ENCODE measurements around the gene ARID1B.

ARID1B gene

DNA sequence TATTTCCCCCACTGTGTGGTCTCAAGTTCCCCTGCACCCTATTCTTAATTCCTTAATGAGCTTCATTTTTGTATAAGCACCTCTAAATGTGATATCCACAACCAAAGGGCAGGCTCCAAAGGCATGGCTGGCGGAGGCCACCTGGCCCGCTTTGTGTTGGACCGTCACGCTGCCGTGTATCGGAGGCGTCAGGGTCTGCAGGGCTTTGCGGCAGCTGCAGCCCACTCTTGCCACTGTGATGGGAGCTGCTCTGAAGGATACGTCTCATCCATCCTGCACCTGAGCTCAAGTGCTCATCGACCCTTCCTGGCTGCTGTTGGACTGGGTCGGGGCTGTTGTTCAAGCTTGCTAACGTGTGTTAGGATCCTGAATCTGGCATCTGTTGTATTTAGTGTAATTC is 177.6 kb downstream of the ARID1B start:
- in situ Hi-C loops (cut with MboI; ENCODE audit: low sequenced_read_pairs) = no loop called here

DNA sequence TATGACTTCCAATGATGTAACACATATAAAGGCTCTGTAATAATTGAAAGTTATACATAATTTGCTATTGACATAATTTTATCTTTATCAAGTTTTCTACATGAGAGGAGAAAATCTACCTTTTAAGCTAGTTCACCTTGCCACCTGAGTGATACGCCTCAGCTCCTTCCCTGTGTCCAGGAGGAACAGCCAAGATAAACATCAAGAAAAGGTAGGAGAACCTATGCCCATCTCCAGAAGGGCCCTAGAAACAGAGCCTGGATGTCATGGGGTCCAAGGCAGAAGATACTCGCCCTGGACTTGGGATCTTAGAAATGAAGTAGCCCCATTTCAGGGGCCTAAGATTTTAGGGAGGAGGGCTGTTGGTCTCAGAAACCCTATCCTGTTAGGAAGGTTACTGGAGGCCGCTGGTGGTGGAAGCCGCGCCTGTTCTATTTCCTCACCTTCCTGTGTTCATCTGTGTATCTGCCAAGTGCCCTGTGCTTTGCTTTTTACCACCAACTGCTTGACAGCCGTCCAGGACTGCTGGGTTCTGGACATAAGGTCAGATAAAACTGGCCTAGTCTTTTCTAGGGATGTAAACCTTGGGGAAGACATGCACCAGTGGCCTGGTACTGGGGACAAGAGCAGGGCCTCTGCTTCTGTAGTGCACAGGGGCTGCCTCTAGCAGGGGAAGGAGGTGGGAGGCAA is 178.5 kb downstream of the ARID1B start:
- in situ Hi-C loops (cut with MboI; ENCODE audit: low sequenced_read_pairs) = no loop called here

DNA sequence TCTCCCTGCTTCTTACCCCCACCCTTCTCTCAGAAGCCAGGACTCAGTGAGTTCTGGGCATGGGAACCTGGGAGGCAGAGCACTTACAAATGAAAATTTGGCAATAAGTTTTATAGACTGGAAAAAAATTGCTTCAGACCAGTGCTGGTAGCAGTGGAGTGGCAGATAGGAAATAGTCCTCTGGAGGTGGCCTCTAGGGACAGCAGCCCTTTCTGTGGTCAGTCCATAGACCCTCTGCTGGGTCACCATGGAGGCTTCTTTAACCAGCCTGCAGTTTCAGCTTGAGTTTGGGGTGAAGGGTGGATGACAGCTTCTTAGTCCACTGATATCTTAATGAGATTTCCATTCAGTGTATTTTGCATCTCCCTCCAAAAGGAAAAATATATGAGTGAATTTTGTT is 179.1 kb downstream of the ARID1B start:
- in situ Hi-C loops (cut with MboI; ENCODE audit: low sequenced_read_pairs) = no loop called here

DNA sequence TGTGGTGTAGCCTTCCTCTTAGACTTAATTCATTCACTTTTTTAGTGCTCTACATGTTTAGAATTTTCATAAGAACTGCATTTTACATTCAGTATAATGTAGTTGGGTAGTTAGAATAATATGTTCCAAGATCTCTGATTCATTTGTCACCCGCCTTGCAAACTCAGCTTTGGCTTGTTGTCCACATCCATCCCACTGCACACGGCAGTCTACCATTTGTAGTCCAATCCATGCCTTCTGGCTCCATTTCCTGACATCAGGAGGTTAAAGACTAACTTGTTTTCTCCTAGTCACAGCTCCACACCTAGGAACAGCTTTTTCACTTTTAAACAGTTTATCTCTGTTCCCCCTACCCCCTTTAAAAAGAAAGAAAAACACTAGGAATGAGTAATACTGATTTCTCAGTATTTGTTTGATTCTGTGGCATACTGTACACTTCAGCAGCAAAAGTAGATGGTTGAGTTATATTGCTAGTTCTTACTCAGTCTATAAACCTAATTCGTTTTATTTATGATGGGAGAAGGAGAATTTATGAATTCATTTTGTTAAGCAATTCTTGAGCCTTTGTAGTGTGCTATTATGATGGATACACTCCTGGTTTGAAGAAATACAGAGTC is 180.9 kb downstream of the ARID1B start:
- in situ Hi-C loops (cut with MboI; ENCODE audit: low sequenced_read_pairs) = no loop called here

DNA sequence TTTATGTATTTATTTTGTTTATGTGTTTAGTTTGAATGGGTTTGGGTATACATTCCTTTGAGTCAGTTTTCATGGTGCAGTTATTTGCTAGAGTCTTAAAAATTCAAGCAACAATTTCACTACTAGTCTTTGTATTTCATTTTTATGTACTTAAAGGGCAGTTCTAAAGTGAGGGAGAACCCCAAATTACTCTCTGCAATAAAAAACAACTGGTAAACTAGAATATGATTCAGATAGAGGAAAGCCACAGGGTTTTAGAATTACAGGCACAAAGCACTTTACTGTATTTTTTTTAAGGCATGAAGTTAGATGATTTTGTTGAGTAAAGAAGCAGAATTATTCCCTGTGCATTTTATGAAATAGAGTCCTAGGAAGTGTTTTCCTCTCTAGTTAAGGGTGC is 183.3 kb downstream of the ARID1B start:
- in situ Hi-C loops (cut with MboI; ENCODE audit: low sequenced_read_pairs) = no loop called here

DNA sequence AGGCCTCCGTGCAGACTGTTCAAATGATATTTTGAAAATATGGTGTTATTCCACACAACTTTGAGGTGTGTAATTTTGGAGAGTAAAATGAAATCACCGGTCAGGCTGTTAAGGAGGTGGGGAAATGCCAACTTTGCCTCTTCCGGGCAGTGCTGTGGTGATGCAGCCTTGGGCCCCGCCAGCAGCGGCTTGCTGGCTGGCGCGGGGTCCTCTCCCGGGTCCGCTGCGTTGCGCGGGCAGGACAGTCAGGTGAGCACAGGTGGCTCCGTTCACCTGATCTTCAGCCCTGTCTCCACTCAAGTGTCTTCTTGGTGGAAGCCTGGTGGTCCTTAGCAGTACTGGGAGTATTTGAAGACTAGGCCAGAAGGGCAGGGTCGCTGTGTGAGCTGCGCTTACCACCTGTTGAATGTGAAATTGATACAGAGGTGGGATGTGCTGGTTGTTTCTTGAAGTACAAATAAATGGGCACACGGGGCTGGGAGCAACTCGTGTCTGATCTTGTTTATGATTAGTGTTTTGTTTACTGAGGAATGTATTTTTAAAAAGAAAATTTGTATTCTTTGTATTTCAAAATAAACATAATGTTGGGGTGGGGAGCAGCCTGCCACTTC is 184.2 kb downstream of the ARID1B start:
- in situ Hi-C loops (cut with MboI; ENCODE audit: low sequenced_read_pairs) = no loop called here

DNA sequence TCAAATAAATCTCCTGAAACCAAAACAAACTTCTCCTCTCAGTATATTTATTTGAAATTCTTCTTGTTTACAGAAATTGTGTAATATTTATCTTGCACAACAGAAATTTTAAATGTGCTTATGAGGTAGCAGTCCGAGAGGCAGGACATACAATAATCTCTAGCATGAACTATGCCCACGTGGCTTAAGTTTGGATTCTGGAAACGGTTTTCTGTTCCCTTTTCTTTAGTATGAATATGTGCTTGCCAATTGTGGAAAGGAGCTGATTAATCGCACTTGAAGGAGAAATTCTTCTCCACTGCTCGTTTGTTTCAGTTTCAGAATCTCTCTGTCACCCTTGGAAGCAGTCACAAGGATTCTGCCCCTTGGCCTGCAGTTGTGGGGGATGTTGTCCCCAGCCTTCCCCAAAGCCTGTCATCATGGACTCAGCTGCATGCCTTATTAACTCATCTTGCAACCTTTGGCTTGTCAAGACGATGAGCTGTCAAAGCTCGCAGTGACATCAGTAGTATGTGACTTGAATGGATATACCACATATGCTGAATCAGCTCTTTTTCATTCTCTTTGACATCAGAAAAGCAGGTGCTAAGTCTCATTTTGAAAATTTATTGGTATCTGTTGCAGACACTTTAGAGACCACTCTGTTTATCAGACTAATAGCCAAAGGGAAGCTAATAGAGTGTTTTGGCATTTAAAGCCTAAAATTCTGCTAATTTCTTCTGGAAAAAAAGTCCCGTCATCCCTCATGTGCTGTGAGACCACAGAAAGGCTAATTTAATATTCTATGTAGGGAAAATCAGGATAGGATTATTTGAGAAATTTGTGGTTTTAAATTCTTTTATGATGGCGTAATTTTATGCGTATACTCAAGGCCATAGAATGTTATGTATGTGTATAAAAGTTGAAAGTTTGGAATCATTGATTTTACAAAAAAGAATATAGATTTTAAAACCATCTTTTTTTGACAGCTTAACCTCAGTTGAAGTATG is 186.8 kb downstream of the ARID1B start:
- in situ Hi-C loops (cut with MboI; ENCODE audit: low sequenced_read_pairs) = no loop called here

DNA sequence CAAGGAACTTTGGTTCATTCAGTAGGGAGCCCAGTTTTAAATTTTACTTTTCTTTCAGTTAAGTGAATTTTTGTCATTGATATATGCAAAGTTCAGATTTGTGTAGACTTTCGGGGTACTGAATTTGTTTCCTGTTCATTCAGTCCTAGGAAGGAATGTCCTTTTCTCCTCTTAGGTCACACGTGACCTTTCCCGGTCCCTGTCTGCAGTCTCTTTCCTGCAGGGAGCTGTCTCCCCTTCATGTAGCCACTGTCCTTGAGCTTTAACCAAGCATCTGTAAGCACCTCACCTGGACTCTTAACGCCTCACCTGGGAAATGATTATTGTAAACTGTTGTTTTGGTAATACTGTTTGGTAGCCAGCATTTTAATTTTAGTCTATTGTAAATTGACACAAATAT is 190.7 kb downstream of the ARID1B start:
- in situ Hi-C loops (cut with MboI; ENCODE audit: low sequenced_read_pairs) = no loop called here

DNA sequence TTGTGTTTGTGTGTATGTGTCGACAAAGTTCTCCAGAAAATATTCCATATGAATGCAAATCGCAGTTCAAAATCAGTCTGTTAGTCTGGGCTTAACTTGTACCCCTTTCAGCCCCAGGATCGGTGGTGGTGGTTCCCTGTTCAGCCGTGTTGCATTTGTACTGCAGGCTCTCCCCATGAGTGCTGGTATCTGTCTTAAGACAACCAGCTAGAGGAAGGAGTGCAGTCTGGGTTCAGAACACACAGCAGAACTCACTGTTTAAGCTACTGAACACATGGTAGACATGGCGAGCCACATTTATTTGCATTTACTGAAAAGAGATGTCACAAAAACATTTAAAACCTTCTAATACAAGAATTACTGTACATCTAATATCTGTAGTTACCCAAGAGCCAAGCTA is 192.1 kb downstream of the ARID1B start:
- in situ Hi-C loops (cut with MboI; ENCODE audit: low sequenced_read_pairs) = no loop called here

DNA sequence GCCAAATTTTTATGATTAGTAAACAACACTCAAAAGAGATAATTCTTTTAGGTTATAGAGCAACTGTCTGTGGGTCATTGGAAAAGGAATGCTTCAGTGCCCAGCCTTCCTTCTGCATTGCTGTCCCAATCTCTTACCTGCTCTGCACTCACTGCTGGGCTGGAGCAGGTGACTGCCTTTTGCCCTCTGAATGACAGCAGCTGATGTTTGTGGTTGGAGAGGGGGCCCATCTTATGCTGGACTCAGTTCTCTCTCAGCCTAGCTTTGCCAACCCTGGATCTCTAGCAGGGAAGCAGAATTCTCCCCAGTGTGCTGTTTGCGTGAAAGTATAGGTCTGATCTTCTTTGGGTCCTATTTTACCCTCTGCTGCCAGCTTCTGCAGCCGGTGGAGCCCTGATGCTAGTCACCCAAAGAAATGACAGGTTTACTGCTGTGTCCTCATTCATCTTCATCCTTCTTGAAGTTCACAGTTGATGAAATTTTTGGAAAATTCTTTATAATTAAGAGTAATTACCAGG is 193.5 kb downstream of the ARID1B start:
- in situ Hi-C loops (cut with MboI; ENCODE audit: low sequenced_read_pairs) = no loop called here

DNA sequence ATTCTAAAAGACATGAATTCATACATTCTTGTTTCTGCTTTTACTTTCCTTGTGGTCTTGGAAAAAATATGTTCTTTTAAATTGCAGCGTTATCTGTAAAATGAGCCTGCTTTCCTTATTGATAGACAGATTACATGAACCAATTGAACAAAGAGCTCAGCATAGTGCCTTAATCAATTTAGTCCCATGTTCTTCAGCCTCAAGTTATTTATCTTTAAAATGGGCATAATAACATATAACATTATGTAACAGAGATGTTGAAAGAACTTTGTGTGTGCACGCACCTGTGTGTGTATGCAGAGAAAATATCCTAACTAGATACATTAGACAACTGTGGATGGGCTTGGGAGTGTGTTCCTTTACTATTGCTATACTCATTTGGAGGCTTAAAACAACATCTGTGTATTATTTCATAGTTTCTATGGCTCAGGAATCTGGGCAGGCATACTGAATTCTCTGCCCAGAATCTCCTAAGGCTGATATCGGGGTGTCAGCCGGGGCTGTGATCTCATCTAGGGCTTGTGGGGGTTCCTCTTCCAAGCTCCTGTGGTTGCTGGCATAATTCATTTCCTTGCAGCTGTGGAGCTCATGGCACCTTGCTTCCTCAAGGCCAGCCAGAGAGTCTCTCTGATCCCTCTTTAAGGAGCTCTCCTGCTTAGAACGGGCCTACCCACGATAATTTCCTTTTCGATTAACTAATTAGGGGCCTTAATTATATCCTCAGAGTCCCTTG is 194.1 kb downstream of the ARID1B start:
- in situ Hi-C loops (cut with MboI; ENCODE audit: low sequenced_read_pairs) = no loop called here

DNA sequence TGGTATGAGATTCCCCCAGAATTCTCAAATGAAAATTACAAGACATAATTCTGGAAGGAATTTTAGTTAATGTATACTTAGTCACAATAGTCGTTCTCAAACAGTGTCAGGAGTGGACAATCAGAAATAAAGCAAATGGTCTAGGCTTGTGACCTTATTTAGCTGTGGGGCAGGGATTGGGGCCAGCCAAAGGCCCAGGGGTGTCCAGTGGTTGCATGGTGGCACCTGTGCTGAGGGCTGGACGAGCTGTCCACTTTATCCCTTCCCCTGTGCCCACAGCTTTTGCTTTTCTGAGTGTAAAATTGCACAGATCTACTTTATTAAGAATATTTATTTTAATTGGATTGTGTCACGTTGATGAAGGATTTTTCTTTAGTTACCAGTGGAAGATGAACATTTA is 195.0 kb downstream of the ARID1B start:
- in situ Hi-C loops (cut with MboI; ENCODE audit: low sequenced_read_pairs) = no loop called here

DNA sequence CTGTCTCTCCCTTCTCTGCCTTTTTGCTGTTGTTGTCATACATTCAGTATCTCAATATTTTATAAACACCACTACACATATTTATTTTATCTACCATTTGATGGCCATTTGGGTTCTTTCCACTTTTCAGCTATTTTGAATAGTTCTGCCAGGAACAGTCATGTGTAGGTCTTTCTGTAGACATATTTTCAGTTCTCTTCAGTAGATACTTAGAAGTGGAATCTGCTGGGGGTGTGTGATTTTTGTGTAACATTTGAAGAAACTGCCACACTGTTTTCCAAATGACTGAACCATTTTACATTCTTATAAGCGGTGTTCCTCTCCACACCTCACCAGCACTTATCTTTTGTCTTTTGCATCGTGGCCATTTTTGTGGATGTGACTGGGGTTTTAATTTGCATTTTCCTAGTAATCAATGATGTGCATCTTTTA is 197.7 kb downstream of the ARID1B start:
- in situ Hi-C loops (cut with MboI; ENCODE audit: low sequenced_read_pairs) = no loop called here

DNA sequence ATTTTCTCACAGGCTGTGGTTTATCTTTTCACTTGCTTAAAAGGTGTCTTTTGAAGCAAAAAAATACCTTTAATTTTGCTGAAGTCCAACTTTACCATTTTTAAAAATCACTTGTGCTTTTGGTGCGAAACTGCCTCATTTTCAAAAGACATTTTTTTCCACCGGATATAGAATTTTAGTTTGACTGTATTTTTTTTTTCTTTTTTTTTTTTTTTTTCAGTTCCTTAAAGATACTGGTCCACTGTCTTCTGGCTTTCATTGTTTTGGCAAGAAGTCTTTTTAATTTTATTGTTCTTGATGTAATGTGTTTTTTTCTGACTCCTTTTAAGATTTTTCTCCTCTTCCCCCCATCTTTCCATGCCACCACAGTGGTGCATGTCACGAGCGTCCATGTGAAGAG is 198.2 kb downstream of the ARID1B start:
- in situ Hi-C loops (cut with MboI; ENCODE audit: low sequenced_read_pairs) = no loop called here

DNA sequence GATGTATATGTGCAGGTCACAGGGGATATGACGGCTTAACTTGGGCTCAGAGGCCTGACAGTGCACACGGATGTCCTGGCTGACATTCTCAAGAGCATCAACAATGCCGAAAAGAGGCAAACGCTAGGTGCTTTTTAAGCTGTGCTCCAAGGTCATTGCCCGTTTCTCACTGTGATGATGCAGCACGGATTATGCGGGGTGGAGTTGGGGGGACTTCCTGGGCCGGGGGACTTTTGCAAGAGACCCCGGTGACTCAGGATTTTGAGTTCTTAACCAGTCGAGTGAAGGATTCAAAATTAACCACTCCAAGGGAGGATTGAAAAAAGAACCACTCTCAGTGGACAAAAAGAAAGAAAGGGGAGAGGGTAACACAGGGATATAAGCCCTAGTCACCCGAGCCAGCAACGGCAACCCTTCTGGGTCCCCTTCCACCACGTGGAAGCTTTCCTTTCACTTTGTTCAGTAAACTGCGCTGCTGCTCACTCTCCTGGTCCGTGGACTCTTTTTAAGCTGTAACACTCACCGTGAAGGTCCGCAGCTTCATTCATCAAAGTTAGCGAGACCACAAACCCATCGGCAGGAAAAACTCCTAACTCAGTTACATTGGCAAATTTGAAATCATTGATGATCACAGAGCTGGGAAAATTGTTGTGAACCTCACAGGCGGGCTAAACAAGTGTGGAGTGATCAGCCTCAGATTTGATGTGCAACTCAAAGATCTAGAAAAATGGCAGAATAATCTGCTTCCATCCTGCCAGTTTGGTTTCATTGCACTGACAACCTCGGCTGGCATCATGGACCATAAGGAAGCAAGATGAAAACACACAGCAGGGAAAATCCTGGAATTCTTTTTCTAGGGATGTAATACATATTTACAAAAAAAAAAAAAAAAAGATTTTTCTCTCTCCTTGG is 199.3 kb downstream of the ARID1B start:
- in situ Hi-C loops (cut with MboI; ENCODE audit: low sequenced_read_pairs) = no loop called here

DNA sequence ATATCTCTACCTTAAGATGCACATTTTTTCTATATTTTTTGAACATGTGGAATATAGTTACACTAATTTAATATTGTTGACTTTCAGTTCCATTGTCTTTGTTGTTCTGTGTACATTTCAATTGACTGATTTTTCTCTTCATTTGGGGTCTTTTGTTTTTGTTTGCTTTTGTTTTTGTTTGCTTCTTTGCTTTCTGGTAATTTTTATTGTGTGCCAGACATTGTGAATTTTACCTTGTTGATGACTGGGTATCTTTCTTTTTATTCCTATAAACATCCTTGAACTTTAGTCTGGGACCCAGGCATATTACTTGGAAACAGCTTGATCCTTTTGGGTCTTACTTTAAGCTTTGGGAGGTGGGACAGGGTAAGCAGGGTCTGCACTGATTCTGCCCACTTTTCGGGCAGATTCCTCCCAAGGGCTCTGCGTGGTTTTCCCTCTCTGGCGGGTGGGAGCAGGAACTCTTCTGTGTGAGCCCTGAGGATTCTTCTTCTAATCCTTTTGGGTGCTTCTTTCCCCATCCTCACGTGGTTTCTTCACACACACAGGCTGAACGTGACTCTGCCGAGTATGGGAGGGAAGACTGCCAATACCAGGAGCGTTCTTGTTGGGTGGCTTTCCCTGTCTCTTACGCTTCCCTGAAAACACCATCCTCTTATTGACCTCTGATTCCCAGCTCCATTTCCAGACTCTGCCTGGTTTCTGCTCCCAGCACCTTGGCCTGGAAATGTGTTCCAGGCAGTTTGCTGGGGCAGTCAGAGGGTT is 200.5 kb downstream of the ARID1B start:
- in situ Hi-C loops (cut with MboI; ENCODE audit: low sequenced_read_pairs) = no loop called here

DNA sequence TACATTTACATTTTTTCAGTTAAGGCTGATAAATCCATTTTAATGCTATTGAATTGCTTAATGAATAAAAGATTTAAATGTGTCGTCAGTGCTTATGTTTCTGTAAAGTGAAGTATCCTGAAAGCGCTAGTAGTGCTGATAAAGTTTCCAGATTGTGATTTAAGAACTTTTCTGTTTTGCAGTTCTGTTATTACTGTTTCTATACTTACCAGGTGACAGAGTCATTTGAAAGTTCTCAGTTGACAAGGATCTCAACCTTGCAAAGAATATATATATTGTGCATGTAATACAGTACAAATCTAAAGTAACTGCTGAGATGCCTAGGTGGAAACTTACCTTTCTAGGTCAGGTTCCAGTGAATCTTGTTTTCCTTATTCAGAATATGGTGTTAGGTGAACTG is 201.8 kb downstream of the ARID1B start:
- in situ Hi-C loops (cut with MboI; ENCODE audit: low sequenced_read_pairs) = no loop called here

DNA sequence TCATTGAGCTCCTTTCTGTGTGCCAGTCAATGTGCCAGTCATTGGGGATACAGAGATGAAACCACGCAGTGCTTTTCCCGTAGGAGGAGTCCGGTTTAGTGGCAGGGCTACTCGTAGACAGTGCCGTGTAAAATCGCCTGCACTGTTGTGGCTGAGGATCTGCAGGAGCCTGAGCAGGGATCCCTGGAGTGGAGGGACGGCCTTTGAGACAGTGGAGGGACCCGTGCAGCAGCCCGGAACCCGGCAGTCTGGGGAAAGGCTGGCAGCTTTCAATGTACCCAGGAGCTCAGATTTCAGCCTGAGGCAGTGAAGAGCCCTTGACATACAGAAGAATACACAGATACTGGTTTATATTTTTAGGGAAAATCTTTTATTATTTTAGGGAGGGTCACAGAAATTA is 203.3 kb downstream of the ARID1B start:
- in situ Hi-C loops (cut with MboI; ENCODE audit: low sequenced_read_pairs) = no loop called here

DNA sequence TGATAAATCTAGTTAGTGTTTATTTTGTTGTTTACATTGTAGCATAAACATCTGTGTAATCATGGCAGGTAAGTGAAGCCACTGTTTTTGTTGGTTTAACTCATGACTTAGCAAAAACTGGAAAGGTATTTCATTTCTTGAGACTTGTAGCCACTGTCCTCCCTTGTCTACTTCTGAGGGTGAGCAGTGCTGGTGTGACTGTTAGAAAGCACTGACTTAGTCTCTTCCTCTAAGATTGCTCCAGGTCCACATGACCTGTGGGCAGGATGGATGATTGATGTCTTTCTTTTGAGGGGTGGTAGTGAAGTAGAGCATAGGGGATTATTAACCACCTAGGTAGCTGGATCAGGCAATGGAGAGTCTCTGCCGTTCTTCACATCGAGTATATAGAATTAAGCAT is 203.8 kb downstream of the ARID1B start:
- in situ Hi-C loops (cut with MboI; ENCODE audit: low sequenced_read_pairs) = no loop called here

Measured in HL-60/S4 treated with phorbol 12-myristate 13-acetate at 8.2 ng/mL for 4 days and 3 days (cell line).